WTC11 (cell line): ENCODE results near the gene ESR2. TPM values are rescaled to one million over a fixed set of nuclear protein-coding genes. Genes with fewer than 3 reads are reported as not detected.

Experiments used
- ATAC-seq: fragments of 200-7000 bp; cut with Tn5 transposase; 2 replicates; pipeline ENCODE4 v1.10.0; 2021; ENCODE audit warnings: mild to moderate bottlenecking, moderate library complexity
- CTCF ChIA-PET: fragments of 300-600 bp; sonication (Branson Sonifier 250); formaldehyde crosslinking; loops from one replicate; lab custom pipeline; 2021; ENCODE audit warnings: antibody characterized with exemption; lab: Charles Lee
- POLR2A ChIA-PET: fragments of 350-600 bp; sonication (Branson Sonifier 250); formaldehyde crosslinking; loops from one replicate; lab custom pipeline; 2021; ENCODE audit warnings: antibody characterized with exemption; lab: Charles Lee
- DNase-seq: peaks from one replicate; pipeline ENCODE4 v3.0.0; 2021; ENCODE audit warnings: low spot score
- H3K27ac Mint-ChIP-seq: 2 replicates; pipeline ENCODE4 v1.8.0; 2021; ENCODE audit warnings: mixed read lengths
- H3K27me3 Mint-ChIP-seq: 2 replicates; pipeline ENCODE4 v1.8.0; 2021; ENCODE audit warnings: low read depth, mild to moderate bottlenecking, moderate library complexity, mixed read lengths
- H3K36me3 Mint-ChIP-seq: 2 replicates; pipeline ENCODE4 v1.8.0; 2021; ENCODE audit warnings: mixed read lengths
- H3K4me1 Mint-ChIP-seq: 2 replicates; pipeline ENCODE4 v1.8.0; 2022; ENCODE audit warnings: mixed read lengths
- H3K4me3 Mint-ChIP-seq: 2 replicates; pipeline ENCODE4 v1.8.0; 2021; ENCODE audit warnings: mild to moderate bottlenecking, moderate library complexity, mixed read lengths
- H3K9me3 Mint-ChIP-seq: 2 replicates; pipeline ENCODE4 v1.8.0; 2021; ENCODE audit warnings: mixed read lengths
- GABPB1 ChIP-seq: sonication (generic); formaldehyde crosslinking; IDR thresholded peaks from 2 replicates; pipeline ENCODE4 v1.8.1; 2023; ENCODE audit warnings: mild to moderate bottlenecking, missing genetic modification reagents
- GRHL2 ChIP-seq: fragments of 250-450 bp; sonication (Bioruptor Pico); IDR thresholded peaks from 2 replicates; pipeline ENCODE4 v1.8.0; 2022; ENCODE audit warnings: mild to moderate bottlenecking, moderate library complexity; ENCODE audit not compliant: insufficient replicate concordance, severe bottlenecking
- GTF2I ChIP-seq: fragments of 250-450 bp; sonication (Bioruptor Pico); conservative IDR thresholded peaks from 2 replicates; pipeline ENCODE4 v1.4.0; 2021; ENCODE audit warnings: mild to moderate bottlenecking
- JAZF1 ChIP-seq: fragments of 250-450 bp; sonication (Bioruptor Pico); IDR thresholded peaks from 2 replicates; pipeline ENCODE4 v1.9.0; 2021; ENCODE audit warnings: moderate library complexity, mild to moderate bottlenecking, inconsistent platforms
- KAT7 ChIP-seq: sonication (generic); formaldehyde crosslinking; IDR thresholded peaks from 2 replicates; pipeline ENCODE4 v1.8.1; 2023; ENCODE audit warnings: missing genetic modification reagents, mild to moderate bottlenecking, borderline replicate concordance
- MYBL2 ChIP-seq: sonication (generic); formaldehyde crosslinking; IDR thresholded peaks from 2 replicates; pipeline ENCODE4 v1.8.1; 2023; ENCODE audit warnings: mild to moderate bottlenecking, moderate library complexity, missing genetic modification reagents
- NFYB ChIP-seq: sonication (generic); formaldehyde crosslinking; conservative IDR thresholded peaks from 2 replicates; pipeline ENCODE4 v1.8.0; 2022; ENCODE audit warnings: low read depth, missing genetic modification reagents
- NR2C2 ChIP-seq: sonication (generic); formaldehyde crosslinking; IDR thresholded peaks from 2 replicates; pipeline ENCODE4 v1.8.0; 2022; ENCODE audit warnings: mild to moderate bottlenecking, missing genetic modification reagents
- PRRX2 ChIP-seq: fragments of 250-450 bp; sonication (Bioruptor Pico); IDR thresholded peaks from 2 replicates; pipeline ENCODE4 v1.8.0; 2021; ENCODE audit warnings: mild to moderate bottlenecking
- ZNF121 ChIP-seq: sonication (generic); formaldehyde crosslinking; IDR thresholded peaks from 2 replicates; pipeline ENCODE4 v1.8.0; 2023; ENCODE audit warnings: missing genetic modification reagents
- ZNF232 ChIP-seq: sonication (generic); formaldehyde crosslinking; IDR thresholded peaks from 2 replicates; pipeline ENCODE4 v1.8.0; 2022; ENCODE audit warnings: mild to moderate bottlenecking, missing genetic modification reagents
- ZNF317 ChIP-seq: sonication (generic); formaldehyde crosslinking; IDR thresholded peaks from 2 replicates; pipeline ENCODE4 v1.8.1; 2023; ENCODE audit warnings: low read depth, mild to moderate bottlenecking, moderate library complexity, missing genetic modification reagents, borderline replicate concordance
- ZNF416 ChIP-seq: fragments of 250-450 bp; sonication (Bioruptor Pico); IDR thresholded peaks from 2 replicates; pipeline ENCODE4 v1.9.0; 2021; ENCODE audit warnings: mild to moderate bottlenecking, inconsistent platforms
- ZNF423 ChIP-seq: fragments of 250-450 bp; sonication (Bioruptor Pico); IDR thresholded peaks from 2 replicates; pipeline ENCODE4 v2.1.2; 2022; ENCODE audit warnings: mild to moderate bottlenecking, moderate library complexity
- ZNF671 ChIP-seq: fragments of 250-450 bp; sonication (Bioruptor Pico); IDR thresholded peaks from 2 replicates; pipeline ENCODE4 v1.8.0; 2021; ENCODE audit warnings: mild to moderate bottlenecking
- total RNA-seq: library from RNA; stranded (reverse); gene quantifications from 3 replicates; pipeline ENCODE4 v1.2.3, GENCODE V29; 2021
- TF ChIP-seq, protein P1 (sequence below): sonication (generic); formaldehyde crosslinking; conservative IDR thresholded peaks from 2 replicates; pipeline ENCODE4 v1.8.1; 2022; ENCODE audit warnings: mild to moderate bottlenecking, missing genetic modification reagents
- TF ChIP-seq, protein P2 (sequence below): sonication (generic); formaldehyde crosslinking; IDR thresholded peaks from 2 replicates; pipeline ENCODE4 v1.8.1; 2022; ENCODE audit warnings: mild to moderate bottlenecking, missing genetic modification reagents, moderate library complexity, borderline replicate concordance
- TF ChIP-seq, protein P3 (sequence below): fragments of 250-450 bp; sonication (Bioruptor Pico); IDR thresholded peaks from 2 replicates; pipeline ENCODE4 v1.8.0; 2021; ENCODE audit warnings: mild to moderate bottlenecking
- TF ChIP-seq, protein P4 (sequence below): sonication (generic); formaldehyde crosslinking; IDR thresholded peaks from 2 replicates; pipeline ENCODE4 v1.8.0; 2023; ENCODE audit warnings: mild to moderate bottlenecking, missing genetic modification reagents
- TF ChIP-seq, protein P5 (sequence below): sonication (generic); formaldehyde crosslinking; IDR thresholded peaks from 2 replicates; pipeline ENCODE4 v1.8.0; 2022; ENCODE audit warnings: mild to moderate bottlenecking, missing genetic modification reagents
- TF ChIP-seq, protein P6 (sequence below): sonication (generic); formaldehyde crosslinking; IDR thresholded peaks from 2 replicates; pipeline ENCODE4 v1.8.1; 2023; ENCODE audit warnings: mild to moderate bottlenecking, missing genetic modification reagents, moderate library complexity
- TF ChIP-seq, protein P7 (sequence below): fragments of 250-450 bp; sonication (Bioruptor Pico); IDR thresholded peaks from 2 replicates; pipeline ENCODE4 v2.1.2; 2022; ENCODE audit warnings: mild to moderate bottlenecking, moderate library complexity
- TF ChIP-seq, protein P8 (sequence below): fragments of 250-450 bp; sonication (Bioruptor Pico); conservative IDR thresholded peaks from 2 replicates; pipeline ENCODE4 v1.9.0; 2021; ENCODE audit warnings: mild to moderate bottlenecking

Gene ESR2
- total RNA-seq, 1 experiment from 2014 or later = 0.50 TPM

DNA sequence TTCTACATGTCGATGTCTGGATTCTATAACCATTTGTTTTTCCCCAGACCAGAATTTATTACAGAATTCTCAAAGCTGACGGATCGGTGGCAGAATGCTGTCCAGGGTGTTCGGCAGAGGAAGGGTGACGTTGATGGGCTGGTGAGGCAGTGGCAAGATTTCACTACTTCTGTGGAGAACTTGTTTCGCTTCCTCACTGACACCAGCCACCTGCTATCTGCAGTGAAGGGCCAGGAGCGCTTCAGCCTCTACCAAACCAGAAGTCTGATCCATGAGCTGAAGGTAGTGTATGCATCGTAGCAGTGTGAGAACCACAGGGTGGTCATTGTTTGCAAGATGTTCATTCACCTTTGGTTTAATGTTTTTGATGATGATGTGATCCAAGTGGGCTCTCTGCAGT lies 124.0 kb downstream of the ESR2 start:
- H3K4me1 Mint-ChIP-seq = no peaks in the 10 kb centered on the region
- H3K27ac Mint-ChIP-seq = no peak overlapping the region
- peaks cover 29% of the 10 kb centered on the region for H3K36me3 Mint-ChIP-seq
- H3K4me3 Mint-ChIP-seq = no peak overlapping the region
- POLR2A ChIA-PET = no interaction called here
- no peaks in the 10 kb centered on the region for H3K27me3 Mint-ChIP-seq
- DNase-seq (no peak), ATAC-seq (no peak)
- H3K9me3 Mint-ChIP-seq = no peaks in the 10 kb centered on the region
- CTCF ChIA-PET = no interaction called here
- TF ChIP-seq JAZF1 (CRISPR knock-in tag) = no peak
- TF ChIP-seq, protein P1, sequence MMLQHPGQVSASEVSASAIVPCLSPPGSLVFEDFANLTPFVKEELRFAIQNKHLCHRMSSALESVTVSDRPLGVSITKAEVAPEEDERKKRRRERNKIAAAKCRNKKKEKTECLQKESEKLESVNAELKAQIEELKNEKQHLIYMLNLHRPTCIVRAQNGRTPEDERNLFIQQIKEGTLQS (CRISPR knock-in tag) = no peak
- TF ChIP-seq, protein P2, sequence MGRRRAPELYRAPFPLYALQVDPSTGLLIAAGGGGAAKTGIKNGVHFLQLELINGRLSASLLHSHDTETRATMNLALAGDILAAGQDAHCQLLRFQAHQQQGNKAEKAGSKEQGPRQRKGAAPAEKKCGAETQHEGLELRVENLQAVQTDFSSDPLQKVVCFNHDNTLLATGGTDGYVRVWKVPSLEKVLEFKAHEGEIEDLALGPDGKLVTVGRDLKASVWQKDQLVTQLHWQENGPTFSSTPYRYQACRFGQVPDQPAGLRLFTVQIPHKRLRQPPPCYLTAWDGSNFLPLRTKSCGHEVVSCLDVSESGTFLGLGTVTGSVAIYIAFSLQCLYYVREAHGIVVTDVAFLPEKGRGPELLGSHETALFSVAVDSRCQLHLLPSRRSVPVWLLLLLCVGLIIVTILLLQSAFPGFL (CRISPR knock-in tag) = no peak
- TF ChIP-seq MYBL2 (CRISPR knock-in tag) = no peak
- no peak for TF ChIP-seq GTF2I
- TF ChIP-seq, protein P3, sequence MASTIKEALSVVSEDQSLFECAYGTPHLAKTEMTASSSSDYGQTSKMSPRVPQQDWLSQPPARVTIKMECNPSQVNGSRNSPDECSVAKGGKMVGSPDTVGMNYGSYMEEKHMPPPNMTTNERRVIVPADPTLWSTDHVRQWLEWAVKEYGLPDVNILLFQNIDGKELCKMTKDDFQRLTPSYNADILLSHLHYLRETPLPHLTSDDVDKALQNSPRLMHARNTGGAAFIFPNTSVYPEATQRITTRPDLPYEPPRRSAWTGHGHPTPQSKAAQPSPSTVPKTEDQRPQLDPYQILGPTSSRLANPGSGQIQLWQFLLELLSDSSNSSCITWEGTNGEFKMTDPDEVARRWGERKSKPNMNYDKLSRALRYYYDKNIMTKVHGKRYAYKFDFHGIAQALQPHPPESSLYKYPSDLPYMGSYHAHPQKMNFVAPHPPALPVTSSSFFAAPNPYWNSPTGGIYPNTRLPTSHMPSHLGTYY (CRISPR knock-in tag) = no peak
- TF ChIP-seq, protein P4, sequence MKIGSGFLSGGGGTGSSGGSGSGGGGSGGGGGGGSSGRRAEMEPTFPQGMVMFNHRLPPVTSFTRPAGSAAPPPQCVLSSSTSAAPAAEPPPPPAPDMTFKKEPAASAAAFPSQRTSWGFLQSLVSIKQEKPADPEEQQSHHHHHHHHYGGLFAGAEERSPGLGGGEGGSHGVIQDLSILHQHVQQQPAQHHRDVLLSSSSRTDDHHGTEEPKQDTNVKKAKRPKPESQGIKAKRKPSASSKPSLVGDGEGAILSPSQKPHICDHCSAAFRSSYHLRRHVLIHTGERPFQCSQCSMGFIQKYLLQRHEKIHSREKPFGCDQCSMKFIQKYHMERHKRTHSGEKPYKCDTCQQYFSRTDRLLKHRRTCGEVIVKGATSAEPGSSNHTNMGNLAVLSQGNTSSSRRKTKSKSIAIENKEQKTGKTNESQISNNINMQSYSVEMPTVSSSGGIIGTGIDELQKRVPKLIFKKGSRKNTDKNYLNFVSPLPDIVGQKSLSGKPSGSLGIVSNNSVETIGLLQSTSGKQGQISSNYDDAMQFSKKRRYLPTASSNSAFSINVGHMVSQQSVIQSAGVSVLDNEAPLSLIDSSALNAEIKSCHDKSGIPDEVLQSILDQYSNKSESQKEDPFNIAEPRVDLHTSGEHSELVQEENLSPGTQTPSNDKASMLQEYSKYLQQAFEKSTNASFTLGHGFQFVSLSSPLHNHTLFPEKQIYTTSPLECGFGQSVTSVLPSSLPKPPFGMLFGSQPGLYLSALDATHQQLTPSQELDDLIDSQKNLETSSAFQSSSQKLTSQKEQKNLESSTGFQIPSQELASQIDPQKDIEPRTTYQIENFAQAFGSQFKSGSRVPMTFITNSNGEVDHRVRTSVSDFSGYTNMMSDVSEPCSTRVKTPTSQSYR (CRISPR knock-in tag) = no peak
- TF ChIP-seq ZNF317 (CRISPR knock-in tag) = no peak
- TF ChIP-seq GRHL2 = no peak
- TF ChIP-seq, protein P5, sequence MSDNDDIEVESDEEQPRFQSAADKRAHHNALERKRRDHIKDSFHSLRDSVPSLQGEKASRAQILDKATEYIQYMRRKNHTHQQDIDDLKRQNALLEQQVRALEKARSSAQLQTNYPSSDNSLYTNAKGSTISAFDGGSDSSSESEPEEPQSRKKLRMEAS (CRISPR knock-in tag) = no peak
- no peak for TF ChIP-seq ZNF121 (CRISPR knock-in tag)

DNA sequence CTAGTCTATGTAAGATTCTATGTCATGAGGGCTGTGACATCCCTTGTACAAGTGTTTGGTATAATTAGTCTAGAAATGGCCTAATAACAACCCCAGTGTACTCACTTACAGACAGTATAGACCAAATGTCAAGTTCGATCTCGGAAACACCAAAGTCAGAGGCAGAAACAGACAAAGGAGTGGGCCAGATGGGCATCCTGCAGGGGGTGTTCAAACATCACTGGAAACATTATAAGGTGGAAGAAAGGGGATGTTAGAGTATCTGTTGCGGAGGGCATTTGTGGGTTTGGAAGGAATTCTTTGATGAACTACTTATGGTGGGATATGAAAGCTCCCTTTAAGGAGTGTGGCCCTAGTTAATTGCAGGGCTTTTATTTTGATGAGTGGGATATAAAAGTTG lies 134.6 kb downstream of the ESR2 start:
- DNase-seq = no peak
- H3K27me3 Mint-ChIP-seq = no peaks in the 10 kb centered on the region
- POLR2A ChIA-PET = no interaction called here
- TF ChIP-seq NFYB (no peak), MYBL2 (CRISPR knock-in tag) (no peak), GABPB1 (CRISPR knock-in tag) (no peak), ZNF671 (no peak), ZNF416 (CRISPR knock-in tag) (no peak), PRRX2 (CRISPR knock-in tag) (no peak)
- TF ChIP-seq, protein P6, sequence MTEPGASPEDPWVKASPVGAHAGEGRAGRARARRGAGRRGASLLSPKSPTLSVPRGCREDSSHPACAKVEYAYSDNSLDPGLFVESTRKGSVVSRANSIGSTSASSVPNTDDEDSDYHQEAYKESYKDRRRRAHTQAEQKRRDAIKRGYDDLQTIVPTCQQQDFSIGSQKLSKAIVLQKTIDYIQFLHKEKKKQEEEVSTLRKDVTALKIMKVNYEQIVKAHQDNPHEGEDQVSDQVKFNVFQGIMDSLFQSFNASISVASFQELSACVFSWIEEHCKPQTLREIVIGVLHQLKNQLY (CRISPR knock-in tag) = no peak
- H3K4me3 Mint-ChIP-seq = no peak overlapping the region
- CTCF ChIA-PET = no interaction called here
- H3K4me1 Mint-ChIP-seq = no peaks in the 10 kb centered on the region
- no peak overlapping the region for H3K27ac Mint-ChIP-seq
- no peaks in the 10 kb centered on the region for H3K9me3 Mint-ChIP-seq
- H3K36me3 Mint-ChIP-seq = peaks cover 16% of the 10 kb centered on the region
- no peak for ATAC-seq

DNA sequence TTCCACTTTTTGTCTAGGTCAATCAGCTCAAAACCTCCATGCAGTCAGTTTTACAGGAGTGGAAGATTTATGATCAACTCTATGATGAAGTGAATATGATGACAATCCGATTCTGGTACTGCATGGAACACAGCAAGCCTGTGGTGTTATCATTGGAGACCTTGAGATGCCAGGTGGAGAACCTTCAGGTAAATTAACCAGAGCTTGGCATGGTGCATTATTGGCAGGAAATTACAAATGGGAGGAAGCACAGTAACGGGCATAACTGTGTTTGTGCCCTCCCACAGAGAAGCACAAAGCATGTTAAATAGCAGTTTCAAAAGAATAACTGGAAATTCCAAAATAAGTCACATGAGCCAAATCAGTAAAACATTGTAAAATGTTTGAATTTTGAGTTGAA lies 135.6 kb downstream of the ESR2 start:
- H3K4me1 Mint-ChIP-seq = no peaks in the 10 kb centered on the region
- ChIA-PET POLR2A (interaction anchor here (0.6 kb wide), 1 partner anchor 726 kb away, joined by 10 read pairs; no protein-coding TSS in a partner anchor), CTCF (no interaction called here)
- H3K27ac Mint-ChIP-seq = no peak overlapping the region
- no peaks in the 10 kb centered on the region for H3K27me3 Mint-ChIP-seq
- peaks cover 20% of the 10 kb centered on the region for H3K36me3 Mint-ChIP-seq
- no peaks in the 10 kb centered on the region for H3K9me3 Mint-ChIP-seq
- ATAC-seq (no peak), DNase-seq (no peak)
- H3K4me3 Mint-ChIP-seq = no peak overlapping the region
- TF ChIP-seq ZNF423 (CRISPR knock-in tag) (no peak), MYBL2 (CRISPR knock-in tag) (no peak), KAT7 (CRISPR knock-in tag) (no peak), ZNF232 (CRISPR knock-in tag) (no peak), NR2C2 (CRISPR knock-in tag) (no peak), NFYB (no peak)
- TF ChIP-seq, protein P1 (CRISPR knock-in tag) = no peak
- TF ChIP-seq, protein P7, sequence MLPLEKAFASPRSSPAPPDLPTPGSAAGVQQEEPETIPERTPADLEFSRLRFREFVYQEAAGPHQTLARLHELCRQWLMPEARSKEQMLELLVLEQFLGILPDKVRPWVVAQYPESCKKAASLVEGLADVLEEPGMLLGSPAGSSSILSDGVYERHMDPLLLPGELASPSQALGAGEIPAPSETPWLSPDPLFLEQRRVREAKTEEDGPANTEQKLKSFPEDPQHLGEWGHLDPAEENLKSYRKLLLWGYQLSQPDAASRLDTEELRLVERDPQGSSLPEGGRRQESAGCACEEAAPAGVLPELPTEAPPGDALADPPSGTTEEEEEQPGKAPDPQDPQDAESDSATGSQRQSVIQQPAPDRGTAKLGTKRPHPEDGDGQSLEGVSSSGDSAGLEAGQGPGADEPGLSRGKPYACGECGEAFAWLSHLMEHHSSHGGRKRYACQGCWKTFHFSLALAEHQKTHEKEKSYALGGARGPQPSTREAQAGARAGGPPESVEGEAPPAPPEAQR (CRISPR knock-in tag) = no peak
- TF ChIP-seq, protein P8, sequence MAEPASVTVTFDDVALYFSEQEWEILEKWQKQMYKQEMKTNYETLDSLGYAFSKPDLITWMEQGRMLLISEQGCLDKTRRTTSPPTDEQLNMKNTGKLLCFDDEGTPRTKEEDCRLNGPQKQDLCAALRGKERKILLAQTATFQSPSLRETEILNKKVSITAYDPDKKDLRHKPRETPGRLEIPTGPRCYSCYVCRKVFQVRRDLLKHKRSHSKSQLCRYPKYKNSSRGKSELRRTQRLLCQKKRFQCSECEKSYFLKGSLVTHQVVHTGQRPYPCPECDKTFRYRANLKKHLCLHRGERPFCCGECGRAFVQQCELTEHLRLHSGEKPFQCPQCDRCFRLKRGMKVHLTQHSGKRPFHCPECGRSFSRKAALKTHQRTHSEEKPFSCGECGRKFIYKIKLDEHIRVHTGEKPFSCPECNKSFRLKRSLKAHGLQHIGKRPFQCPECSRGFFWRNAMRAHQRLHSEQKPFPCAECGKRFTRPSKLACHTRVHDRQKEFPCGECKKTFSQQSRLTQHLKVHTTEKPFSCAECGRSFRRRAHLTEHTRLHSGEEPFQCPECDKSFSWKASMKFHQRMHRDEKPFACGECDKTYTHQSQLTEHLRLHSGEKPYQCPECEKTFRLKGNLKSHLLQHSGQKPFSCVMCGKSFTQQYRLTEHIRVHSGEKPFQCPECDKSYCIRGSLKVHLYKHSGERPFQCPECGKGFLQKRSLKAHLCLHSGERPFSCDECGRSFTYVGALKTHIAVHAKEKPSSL (CRISPR knock-in tag) = no peak
